NCI-H1436 (cell line): ENCODE results near the gene SUPT4H1.

ENCODE experiments used
- DNase-seq: peaks from one replicate; lab custom pipeline; 2025; lab: John Stamatoyannopoulos, UW

Gene SUPT4H1

GRCh38 chr17:58339755-58340404 lies 12.1 kb downstream of the SUPT4H1 start:
- DNase-seq, result no peak

- DNase-seq, result no peak
These were observed 12.9 kb downstream of the SUPT4H1 start for GRCh38 chr17:58338841-58339754.

- no peak for DNase-seq
These were observed 13.6 kb downstream of the SUPT4H1 start for GRCh38 chr17:58338454-58338840.

- no peak for DNase-seq
These were observed 14.2 kb downstream of the SUPT4H1 start for GRCh38 chr17:58337600-58338453.

- no peak for DNase-seq
These were observed 14.8 kb downstream of the SUPT4H1 start for GRCh38 chr17:58337210-58337599.

GRCh38 chr17:58336456-58337209 lies 15.4 kb downstream of the SUPT4H1 start:
- no peak for DNase-seq

- DNase-seq, result no peak
These were observed 16.1 kb downstream of the SUPT4H1 start for GRCh38 chr17:58335779-58336455.

GRCh38 chr17:58335061-58335731 lies 16.8 kb downstream of the SUPT4H1 start:
- DNase-seq, result no peak

- DNase-seq, result no peak
These were observed 17.3 kb downstream of the SUPT4H1 start for GRCh38 chr17:58334661-58335060.

- no peak for DNase-seq
These were observed 17.7 kb downstream of the SUPT4H1 start for GRCh38 chr17:58334256-58334655.

GRCh38 chr17:58333736-58334207 lies 18.2 kb downstream of the SUPT4H1 start:
- no peak for DNase-seq

- no peak for DNase-seq
These were observed 18.9 kb downstream of the SUPT4H1 start for GRCh38 chr17:58332778-58333735.

- no peak for DNase-seq
These were observed 19.9 kb downstream of the SUPT4H1 start for GRCh38 chr17:58331815-58332777.

- no peak for DNase-seq
These were observed 20.8 kb downstream of the SUPT4H1 start for GRCh38 chr17:58330997-58331814.

- no peak for DNase-seq
These were observed 21.4 kb downstream of the SUPT4H1 start for GRCh38 chr17:58330538-58330996.

GRCh38 chr17:58329810-58330537 lies 22.0 kb downstream of the SUPT4H1 start:
- DNase-seq, result no peak
